Vagina (tissue), 2 donors: ENCODE data around the gene RGS14.

ENCODE experiments used
- POLR2A ChIP-seq, 2 donors: fragments of 450-650 bp; IDR thresholded peaks; one replicate each; pipeline ENCODE4 v1.6.1; 2017; ENCODE audit warnings: antibody characterized with exemption in 2 of 2, mild to moderate bottlenecking in 2 of 2, moderate library complexity in 2 of 2
- POLR2AphosphoS5 ChIP-seq, 2 donors: sonication (generic); formaldehyde crosslinking; IDR thresholded peaks; one replicate each; pipeline ENCODE4 v1.9.0; 2017; ENCODE audit warnings: antibody characterized with exemption in 2 of 2, mild to moderate bottlenecking in 2 of 2, low read depth in 1 of 2; ENCODE audit not compliant: insufficient read depth in 1 of 2
- TF ChIP-seq, protein P1 (sequence below), 3 experiments: fragments of 450-650 bp in 2 of 3; fragments of 200-600 bp in 1 of 3; sonication (generic) in 1 of 3; IDR thresholded peaks; one replicate each; pipeline ENCODE4 v1.5.1; 2017 to 2019; ENCODE audit warnings: antibody characterized with exemption in 3 of 3, mild to moderate bottlenecking in 2 of 3, moderate library complexity in 2 of 3

DNA sequence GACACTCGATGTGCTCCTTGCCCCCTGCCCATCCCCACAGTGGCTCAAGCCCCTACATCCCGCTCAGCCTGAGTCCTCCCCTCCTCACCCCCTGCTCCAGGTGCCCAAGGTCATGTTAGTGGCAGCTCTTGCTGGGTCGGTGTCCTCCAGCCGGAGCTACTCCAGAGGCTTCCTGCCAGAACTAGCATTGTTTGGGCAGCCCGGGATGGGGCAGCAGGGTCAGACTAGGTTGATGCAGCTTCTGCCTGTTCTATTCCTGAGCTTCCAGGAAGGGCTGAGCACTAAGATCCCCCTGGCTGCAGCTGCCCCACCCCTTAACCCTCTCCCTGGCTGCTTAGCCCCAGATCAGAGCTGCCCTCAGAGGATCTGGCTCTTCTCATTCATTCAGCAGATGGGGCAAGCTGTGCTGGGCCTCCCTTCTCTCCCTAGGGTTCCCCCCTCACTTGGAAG is 671 bp downstream of the RGS14 start:
- TF ChIP-seq, protein P1, sequence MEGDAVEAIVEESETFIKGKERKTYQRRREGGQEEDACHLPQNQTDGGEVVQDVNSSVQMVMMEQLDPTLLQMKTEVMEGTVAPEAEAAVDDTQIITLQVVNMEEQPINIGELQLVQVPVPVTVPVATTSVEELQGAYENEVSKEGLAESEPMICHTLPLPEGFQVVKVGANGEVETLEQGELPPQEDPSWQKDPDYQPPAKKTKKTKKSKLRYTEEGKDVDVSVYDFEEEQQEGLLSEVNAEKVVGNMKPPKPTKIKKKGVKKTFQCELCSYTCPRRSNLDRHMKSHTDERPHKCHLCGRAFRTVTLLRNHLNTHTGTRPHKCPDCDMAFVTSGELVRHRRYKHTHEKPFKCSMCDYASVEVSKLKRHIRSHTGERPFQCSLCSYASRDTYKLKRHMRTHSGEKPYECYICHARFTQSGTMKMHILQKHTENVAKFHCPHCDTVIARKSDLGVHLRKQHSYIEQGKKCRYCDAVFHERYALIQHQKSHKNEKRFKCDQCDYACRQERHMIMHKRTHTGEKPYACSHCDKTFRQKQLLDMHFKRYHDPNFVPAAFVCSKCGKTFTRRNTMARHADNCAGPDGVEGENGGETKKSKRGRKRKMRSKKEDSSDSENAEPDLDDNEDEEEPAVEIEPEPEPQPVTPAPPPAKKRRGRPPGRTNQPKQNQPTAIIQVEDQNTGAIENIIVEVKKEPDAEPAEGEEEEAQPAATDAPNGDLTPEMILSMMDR (IDR thresholded peaks at IDR 0.05): no peak
- TF ChIP-seq POLR2A (IDR thresholded peaks at IDR 0.05) (no peak), POLR2AphosphoS5 (IDR thresholded peaks at IDR 0.05; ENCODE audit: insufficient read depth in 1 of 2, low read depth in 1 of 2) (no peak)
